Vagina (tissue), 2 donors: ENCODE results near the gene UNC93B1. TPM values are rescaled to one million over a fixed set of nuclear protein-coding genes. Genes with fewer than 3 reads are reported as not detected.
"Not testable (repeated sequence)": the region's sequence is repeated elsewhere in the genome, so short reads cannot be mapped to it uniquely, and the experiment has no call there.

Experiments
- DNase-seq, 2 donors: peaks; one replicate each; pipeline ENCODE4 v3.0.0-alpha.2; 2017; ENCODE audit errors: extremely low spot score in 2 of 2
- H3K27ac ChIP-seq: fragments of 200-600 bp; sonication (generic); one replicate; pipeline ENCODE4 v1.5.1; 2019
- H3K27me3 ChIP-seq: fragments of 200-600 bp; sonication (generic); one replicate; pipeline ENCODE4 v1.5.1; 2019
- H3K36me3 ChIP-seq, 2 donors: fragments of 200-600 bp; sonication (generic); one replicate each; pipeline ENCODE4 v1.5.1; 2017 to 2019
- H3K4me1 ChIP-seq: fragments of 200-600 bp; sonication (generic); one replicate; pipeline ENCODE4 v1.5.1; 2019
- H3K4me3 ChIP-seq, 2 donors: fragments of 200-600 bp; sonication (generic); 1 replicate in 1 of 2; 2 replicates in 1 of 2; pipeline ENCODE4 v1.5.1; 2016 to 2019
- H3K9me3 ChIP-seq: fragments of 200-600 bp; sonication (generic); one replicate; pipeline ENCODE4 v1.5.1; 2019
- POLR2A ChIP-seq, 2 donors: fragments of 450-650 bp; IDR thresholded peaks; one replicate each; pipeline ENCODE4 v1.6.1; 2017; ENCODE audit warnings: antibody characterized with exemption in 2 of 2, mild to moderate bottlenecking in 2 of 2, moderate library complexity in 2 of 2
- POLR2AphosphoS5 ChIP-seq, 2 donors: sonication (generic); formaldehyde crosslinking; IDR thresholded peaks; one replicate each; pipeline ENCODE4 v1.9.0; 2017; ENCODE audit warnings: antibody characterized with exemption in 2 of 2, mild to moderate bottlenecking in 2 of 2, low read depth in 1 of 2; ENCODE audit not compliant: insufficient read depth in 1 of 2
- intact Hi-C: fragments of 100-400 bp; cut with DNase I; formaldehyde crosslinking; loops from one replicate; pipeline ENCODE4 v1.15.1; 2023
- total RNA-seq: library from RNA; depleted of rRNA; stranded (reverse); fragments of >200 nt; gene quantifications from one replicate; pipeline ENCODE4 v1.2.3, GENCODE V29; 2016
- TF ChIP-seq, protein P1 (sequence below), 3 experiments: fragments of 450-650 bp in 2 of 3; fragments of 200-600 bp in 1 of 3; sonication (generic) in 1 of 3; IDR thresholded peaks; one replicate each; pipeline ENCODE4 v1.5.1; 2017 to 2019; ENCODE audit warnings: antibody characterized with exemption in 3 of 3, mild to moderate bottlenecking in 2 of 3, moderate library complexity in 2 of 3

UNC93B1 gene
- total RNA-seq, 1 donor from 2014 or later = 30.4 TPM

DNA sequence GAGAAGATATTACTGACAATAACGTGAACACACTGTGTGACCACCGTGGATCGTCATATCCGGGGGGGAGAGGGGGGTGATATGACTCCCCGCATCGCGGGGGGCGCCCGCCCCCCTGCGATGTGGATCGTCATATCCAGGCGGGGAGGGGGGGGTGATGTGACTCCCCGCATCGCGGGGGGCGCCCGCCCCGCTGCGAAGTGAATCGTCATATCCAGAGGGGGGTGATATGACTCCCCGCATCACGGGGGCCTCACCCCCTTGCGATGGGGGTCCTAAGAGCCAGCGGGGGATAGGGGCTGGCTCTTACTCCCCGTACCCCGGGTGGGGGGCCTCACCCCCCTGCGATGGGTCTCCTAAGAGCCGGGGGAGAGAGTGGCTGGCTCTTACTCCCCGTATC, 19.9 kb downstream of the UNC93B1 start:
- no peak for DNase-seq
- no peaks in the 10 kb centered on the region for H3K36me3 ChIP-seq
- no peaks in the 10 kb centered on the region for H3K9me3 ChIP-seq
- intact Hi-C loops = no loop called here
- H3K4me3 ChIP-seq = no peak overlapping the region
- TF ChIP-seq POLR2AphosphoS5 (IDR thresholded peaks at IDR 0.05; ENCODE audit: insufficient read depth in 1 of 2, low read depth in 1 of 2) (no peak), POLR2A (IDR thresholded peaks at IDR 0.05) (no peak)
- TF ChIP-seq, protein P1, sequence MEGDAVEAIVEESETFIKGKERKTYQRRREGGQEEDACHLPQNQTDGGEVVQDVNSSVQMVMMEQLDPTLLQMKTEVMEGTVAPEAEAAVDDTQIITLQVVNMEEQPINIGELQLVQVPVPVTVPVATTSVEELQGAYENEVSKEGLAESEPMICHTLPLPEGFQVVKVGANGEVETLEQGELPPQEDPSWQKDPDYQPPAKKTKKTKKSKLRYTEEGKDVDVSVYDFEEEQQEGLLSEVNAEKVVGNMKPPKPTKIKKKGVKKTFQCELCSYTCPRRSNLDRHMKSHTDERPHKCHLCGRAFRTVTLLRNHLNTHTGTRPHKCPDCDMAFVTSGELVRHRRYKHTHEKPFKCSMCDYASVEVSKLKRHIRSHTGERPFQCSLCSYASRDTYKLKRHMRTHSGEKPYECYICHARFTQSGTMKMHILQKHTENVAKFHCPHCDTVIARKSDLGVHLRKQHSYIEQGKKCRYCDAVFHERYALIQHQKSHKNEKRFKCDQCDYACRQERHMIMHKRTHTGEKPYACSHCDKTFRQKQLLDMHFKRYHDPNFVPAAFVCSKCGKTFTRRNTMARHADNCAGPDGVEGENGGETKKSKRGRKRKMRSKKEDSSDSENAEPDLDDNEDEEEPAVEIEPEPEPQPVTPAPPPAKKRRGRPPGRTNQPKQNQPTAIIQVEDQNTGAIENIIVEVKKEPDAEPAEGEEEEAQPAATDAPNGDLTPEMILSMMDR (IDR thresholded peaks at IDR 0.05) = no peak
- no peak overlapping the region for H3K27ac ChIP-seq
- no peaks in the 10 kb centered on the region for H3K4me1 ChIP-seq
- H3K27me3 ChIP-seq = no peaks in the 10 kb centered on the region

DNA sequence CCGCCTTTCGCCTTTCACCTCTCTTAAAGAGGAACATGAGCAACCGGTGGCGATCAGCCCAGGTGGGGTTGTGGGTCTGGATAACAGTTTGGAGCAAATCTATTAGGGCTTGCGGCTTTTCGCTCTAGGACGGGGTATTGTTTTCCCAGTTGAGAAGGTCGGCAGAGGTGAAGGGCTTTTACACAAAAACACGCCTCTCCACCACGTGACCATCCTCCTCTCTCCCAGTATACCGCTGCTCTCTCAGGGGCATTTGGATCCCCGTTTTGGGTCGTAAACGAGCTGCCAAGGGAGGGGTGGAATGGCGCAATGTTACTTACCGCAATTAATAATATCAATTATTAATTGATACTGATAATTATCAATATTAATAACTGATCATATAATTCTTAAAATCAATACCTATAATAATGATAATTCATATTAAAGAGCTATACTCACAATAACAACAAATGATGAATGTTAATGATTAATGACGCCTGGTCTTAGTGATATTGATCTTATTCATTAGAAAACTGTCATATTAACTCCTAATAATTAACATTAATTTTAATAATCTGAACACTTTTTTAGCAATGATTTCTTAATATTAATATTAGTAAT, 21.5 kb downstream of the UNC93B1 start:
- H3K27me3 ChIP-seq, H3K4me3 ChIP-seq, intact Hi-C loops, H3K9me3 ChIP-seq, H3K36me3 ChIP-seq, H3K27ac ChIP-seq, H3K4me1 ChIP-seq, DNase-seq: not testable (repeated sequence)

DNA sequence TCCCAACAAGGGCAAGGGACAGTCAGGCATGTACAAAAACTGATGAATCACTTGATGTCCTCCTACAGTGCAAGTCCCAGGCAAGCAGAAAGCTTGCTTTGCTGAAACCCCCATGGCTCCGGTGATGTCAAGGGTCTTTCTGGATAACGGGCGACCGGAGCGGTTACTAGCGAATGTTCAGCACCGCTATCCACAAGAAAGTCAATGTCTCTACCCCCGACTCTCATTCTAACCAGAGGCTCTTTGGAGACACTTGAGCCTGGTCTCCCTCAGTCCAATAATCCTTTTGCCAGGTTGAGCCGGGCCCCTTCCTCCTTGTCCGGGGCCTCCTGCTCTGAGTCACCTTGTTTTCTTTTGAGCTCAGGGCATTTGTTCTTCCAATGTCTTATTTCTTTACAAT, 22.7 kb downstream of the UNC93B1 start:
- H3K4me3 ChIP-seq, DNase-seq, H3K36me3 ChIP-seq, H3K27ac ChIP-seq, intact Hi-C loops, H3K4me1 ChIP-seq, H3K9me3 ChIP-seq, H3K27me3 ChIP-seq: not testable (repeated sequence)

DNA sequence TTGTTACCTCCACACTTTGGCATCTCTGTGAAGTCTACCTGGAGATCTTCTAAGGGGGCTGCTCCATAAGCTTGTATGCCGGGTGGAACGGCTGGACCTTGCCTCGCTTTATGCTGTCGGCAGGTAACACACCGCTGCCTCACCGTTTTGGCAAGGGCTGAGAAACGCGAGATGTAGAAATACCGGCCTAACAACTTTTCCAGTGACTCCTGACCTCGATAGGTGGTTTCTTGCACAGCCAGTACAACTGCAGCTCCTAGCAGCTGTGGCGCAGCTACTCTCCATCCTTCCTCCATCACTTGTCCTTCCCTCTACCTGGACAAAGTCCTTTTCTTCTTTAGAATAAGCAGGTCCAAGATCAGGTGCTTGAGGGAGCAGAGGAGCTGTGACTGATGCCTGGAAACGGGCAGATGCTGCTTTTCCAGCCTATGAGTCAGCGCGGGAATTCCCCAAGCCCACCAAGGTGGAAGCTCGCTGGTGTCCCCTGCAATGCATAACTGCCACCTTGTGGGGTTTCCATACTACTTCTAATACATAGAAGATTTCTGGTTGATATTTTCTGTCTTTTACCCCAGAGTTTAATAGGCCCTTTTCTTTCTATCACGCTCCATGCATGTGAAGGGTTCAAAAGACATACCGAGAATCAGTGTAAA, 25.0 kb downstream of the UNC93B1 start:
- H3K36me3 ChIP-seq, H3K4me3 ChIP-seq, H3K9me3 ChIP-seq, DNase-seq, H3K27me3 ChIP-seq, intact Hi-C loops, H3K27ac ChIP-seq, H3K4me1 ChIP-seq: not testable (repeated sequence)

DNA sequence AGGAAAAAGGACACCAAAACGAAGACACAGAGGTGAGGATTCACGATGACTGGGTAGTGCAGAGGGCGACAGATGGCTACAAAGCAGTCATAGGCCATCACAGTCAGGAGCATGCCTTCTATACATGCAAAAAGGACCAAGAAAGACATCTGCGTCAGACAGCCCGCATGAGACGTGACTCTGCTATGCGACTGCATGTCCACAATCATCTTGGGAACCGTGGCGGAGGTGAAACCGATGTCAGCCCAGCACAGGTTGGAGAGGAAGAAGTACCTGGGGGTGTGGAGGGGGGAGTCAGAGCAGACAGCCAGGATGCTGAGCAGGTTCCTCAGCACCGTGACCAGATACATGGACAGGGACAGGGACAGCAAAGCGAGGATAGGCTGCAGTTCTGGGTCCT, 29.2 kb downstream of the UNC93B1 start:
- H3K36me3 ChIP-seq, intact Hi-C loops, H3K27me3 ChIP-seq, DNase-seq, H3K4me3 ChIP-seq, H3K27ac ChIP-seq, H3K4me1 ChIP-seq, H3K9me3 ChIP-seq: not testable (repeated sequence)

DNA sequence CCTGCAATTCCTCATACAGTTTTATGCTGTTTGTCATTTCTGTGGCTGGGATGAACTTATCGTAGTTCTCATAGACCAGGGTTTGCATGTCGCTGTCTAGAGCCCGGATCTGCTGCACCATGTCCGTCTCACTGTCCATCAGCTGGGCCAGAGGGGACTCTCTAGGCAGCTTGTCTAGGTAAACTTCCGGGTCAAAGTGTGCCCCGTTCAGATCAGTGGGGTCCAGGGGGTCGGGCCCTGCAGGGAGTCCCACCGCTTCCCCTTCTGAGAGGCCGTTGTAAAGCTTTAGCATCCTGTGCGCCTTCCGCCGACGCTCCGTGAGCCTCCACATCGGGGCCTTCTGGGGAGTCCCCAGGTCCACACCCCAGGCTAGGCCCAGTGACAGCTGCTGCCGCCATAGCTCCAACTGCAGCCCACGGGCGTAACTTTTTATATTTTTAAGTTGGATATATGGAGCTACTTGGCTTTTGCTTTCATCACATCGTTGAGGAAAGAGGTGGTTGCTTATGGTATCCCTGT, 38.0 kb downstream of the UNC93B1 start:
- H3K9me3 ChIP-seq, H3K27ac ChIP-seq, H3K27me3 ChIP-seq, H3K4me1 ChIP-seq, H3K4me3 ChIP-seq, H3K36me3 ChIP-seq, intact Hi-C loops, DNase-seq: not testable (repeated sequence)

DNA sequence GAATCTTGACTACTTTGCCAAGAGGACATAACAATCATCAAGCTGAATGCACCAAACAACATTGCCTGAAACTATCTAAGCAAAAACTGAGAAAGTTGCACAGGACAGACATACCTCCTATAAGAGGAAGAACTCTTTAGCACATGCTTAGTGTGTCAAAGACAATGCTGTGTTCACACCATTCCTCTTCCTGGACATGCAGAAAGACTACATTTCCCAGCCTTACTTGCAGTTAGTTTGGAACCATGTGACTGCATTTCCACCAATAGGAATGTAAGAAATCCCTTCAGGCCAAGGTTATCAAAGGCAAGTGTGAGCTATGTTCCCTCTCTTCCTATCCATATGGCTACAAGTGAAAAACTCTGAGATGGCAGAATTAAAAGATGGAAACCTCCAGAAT, 39.2 kb downstream of the UNC93B1 start:
- H3K9me3 ChIP-seq, intact Hi-C loops, DNase-seq: not testable (repeated sequence)

DNA sequence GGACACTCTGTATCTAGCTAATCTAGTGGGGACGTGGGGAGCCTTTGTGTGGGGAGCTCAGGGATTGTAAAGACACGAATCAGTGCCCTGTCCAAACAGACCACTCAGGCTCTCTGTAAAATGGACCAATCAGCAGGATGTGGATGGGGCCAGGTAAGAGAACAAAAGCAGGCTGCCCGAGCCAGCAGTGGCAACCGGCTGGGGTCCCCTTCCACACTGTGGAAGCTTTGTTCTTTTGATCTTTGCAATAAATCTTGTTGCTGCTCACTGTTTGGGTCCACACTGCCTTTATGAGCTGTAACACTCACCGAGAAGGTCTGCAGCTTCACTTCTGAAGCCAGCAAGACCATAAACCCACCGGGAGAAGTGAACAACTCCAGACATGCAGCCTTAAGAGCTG, 40.0 kb downstream of the UNC93B1 start:
- intact Hi-C loops, H3K4me1 ChIP-seq, H3K27me3 ChIP-seq, H3K36me3 ChIP-seq, H3K27ac ChIP-seq, H3K4me3 ChIP-seq, H3K9me3 ChIP-seq, DNase-seq: not testable (repeated sequence)

More for the DNA sequence above, 39.2 kb downstream of the UNC93B1 start:
- not testable (repeated sequence) for H3K36me3 ChIP-seq, H3K4me1 ChIP-seq, H3K27ac ChIP-seq, H3K27me3 ChIP-seq, H3K4me3 ChIP-seq

DNA sequence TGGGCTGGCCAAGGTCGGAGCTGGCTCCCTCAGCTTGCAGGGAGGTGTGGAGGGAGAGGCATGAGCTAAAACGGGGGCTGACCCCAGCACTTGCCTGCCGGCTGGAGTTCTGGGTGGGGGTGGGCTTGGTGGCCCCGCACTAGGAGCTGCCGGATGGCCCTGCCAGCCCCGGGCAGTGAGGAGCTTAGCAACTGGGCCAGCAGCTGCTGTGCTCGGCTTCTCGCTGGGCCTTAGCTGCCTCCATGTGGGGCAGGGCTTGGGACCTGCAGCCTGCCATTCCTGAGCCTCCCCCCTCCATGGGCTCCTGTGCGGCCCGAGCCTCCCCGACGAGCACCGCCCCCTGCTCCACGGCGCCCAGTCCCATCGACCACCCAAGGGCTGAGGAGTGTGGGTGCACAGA, 40.7 kb downstream of the UNC93B1 start:
- H3K27me3 ChIP-seq, H3K4me3 ChIP-seq, H3K4me1 ChIP-seq, intact Hi-C loops, H3K27ac ChIP-seq, DNase-seq, H3K9me3 ChIP-seq, H3K36me3 ChIP-seq: not testable (repeated sequence)

DNA sequence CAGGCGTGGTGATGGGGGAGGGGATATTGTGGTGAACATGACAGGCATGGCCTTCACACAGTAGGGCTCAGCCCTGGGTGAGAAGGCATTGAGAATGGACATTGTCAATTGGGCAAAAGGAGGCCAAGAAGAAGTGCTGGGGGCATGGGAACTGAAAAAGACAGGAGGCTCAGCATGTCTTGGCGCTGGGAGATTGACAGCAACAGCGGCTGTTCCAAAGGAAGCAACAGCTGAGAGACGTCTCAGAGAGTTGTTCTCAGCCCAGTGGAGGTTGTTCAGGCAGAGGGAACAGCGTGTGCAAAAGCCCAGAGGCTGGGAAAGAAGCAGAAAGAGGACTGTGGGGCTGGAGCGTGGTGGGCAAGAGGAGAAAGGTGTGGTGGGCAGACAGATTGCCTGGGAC, 47.7 kb downstream of the UNC93B1 start:
- H3K27me3 ChIP-seq, H3K36me3 ChIP-seq, H3K4me3 ChIP-seq, DNase-seq, intact Hi-C loops, H3K4me1 ChIP-seq, H3K9me3 ChIP-seq, H3K27ac ChIP-seq: not testable (repeated sequence)
